ENCODE measurements around the gene SMC5.
"Not testable (repeated sequence)": the region's sequence is repeated elsewhere in the genome, so short reads cannot be mapped to it uniquely, and the experiment has no call there.

The SMC5 gene

GRCh38 chr9:70374962-70375618 is 116.3 kb downstream of the SMC5 start:
- no peak for DNase-seq

- DNase-seq: no peak
Measured at GRCh38 chr9:70382046-70382708, 123.4 kb downstream of the SMC5 start.

- DNase-seq: no peak
Measured at GRCh38 chr9:70382709-70383605, 124.2 kb downstream of the SMC5 start.

DNA sequence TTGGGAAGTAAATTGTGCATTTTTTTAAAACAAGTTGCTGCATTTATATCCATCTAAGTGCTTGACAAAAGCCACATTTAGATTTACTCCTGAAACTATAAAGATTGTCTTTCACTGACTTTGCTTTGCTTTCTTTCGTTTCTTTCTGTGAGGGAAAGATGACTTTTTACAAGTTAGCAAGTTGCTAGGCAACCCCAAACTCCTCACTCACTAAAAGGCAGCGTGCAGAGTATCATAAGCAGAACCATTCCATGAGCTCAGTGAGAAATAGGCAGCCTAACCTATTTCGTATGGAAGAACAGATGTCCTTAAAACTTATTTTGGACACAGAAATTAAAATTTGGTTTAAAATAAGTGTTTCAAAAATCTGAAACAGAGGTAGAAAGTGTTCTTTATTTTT is 126.6 kb downstream of the SMC5 start:
- DNase-seq: no peak

- DNase-seq: no peak
Measured at GRCh38 chr9:70387663-70388062, 128.9 kb downstream of the SMC5 start.

DNA sequence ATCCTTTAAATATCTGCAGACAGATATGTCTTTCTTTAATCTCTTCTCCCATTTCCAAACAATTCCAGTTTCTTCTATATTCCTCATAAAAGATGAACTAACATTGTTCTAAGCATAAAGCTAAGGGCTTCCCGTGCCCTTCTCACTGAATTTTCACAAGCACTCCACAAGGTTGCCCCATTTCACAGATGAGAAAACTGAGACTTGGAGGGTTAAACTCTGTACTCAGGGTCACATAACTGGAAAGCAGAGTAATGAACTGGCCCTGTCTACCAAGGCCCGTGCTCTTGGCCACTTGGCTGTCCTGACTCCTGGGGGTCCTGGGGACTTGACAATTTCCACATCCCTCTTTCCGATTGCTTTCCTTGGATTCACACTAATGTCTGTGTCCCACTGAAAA is 130.4 kb downstream of the SMC5 start:
- no peak for DNase-seq

DNA sequence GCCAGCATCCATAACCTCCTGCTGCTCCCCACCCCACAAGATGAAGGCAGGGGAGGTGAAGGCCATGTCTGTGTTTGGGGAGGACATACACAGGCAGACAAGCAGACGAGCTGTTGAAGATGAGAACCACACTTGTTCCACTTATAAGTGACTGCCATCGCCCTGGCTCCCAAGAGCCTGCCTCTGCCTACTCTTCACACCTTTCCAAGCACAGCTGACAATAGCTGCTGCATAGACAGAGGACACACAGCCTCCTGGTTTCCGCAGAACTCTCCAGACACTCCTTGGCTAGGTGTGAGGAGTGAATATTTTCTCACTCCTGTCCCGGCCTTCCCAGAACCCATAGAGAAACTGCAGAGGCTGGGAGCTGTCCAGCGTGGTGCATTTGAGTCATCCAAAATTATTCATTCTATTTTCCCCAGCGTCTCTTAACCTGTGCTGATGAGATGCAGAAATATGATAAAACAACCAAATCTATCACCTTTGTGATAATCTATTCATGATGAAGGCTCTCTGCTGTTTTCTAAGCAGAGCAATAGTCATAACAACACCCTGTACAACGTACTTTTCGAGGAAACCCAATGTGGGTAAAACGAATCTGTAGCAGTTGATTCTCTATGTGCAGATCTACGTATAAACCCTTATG is 131.0 kb downstream of the SMC5 start:
- peak; percentile 43 for DNase-seq

DNA sequence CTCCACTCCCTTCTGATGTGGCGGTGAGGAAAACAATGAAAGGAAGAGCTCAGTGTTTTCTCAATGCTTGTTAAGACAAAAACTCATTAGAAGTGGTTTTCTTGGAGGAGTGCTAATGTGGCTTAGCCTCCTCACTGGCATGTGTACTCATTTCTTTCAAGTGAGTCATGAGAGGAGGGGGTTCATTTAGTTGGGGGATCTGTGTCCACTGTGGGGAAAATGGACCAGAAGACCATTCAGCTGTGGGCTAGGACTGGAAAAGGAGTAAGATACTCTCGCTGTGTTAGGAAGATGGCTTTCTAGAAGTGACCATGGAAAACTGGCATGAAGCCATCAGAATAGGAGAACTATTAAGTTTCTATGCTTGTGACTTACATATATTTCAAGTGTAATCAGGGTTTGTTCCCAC is 132.2 kb downstream of the SMC5 start:
- no peak for DNase-seq

DNA sequence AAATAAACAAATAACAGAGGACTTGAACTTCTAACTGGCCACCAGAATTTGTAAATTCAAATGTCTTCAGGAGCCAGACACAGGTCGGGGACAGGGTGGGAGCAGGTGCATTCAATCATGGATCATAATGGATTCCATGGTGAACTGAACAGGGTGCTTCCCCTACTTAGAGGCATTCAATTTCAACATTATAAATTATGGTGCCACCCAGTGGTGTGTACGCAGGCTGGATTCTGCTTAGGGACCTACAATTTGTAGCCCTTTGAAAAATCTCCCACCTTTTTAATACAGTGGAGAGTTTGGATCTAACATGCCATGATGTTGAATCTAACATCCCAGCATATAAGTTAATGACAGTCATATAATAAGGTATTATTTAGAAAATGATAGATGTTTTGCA is 133.4 kb downstream of the SMC5 start:
- DNase-seq: no peak

- no peak for DNase-seq
Measured at GRCh38 chr9:70392850-70393249, 134.1 kb downstream of the SMC5 start.

GRCh38 chr9:70395652-70396051 is 136.9 kb downstream of the SMC5 start:
- no peak for DNase-seq

- DNase-seq: no peak
Measured at GRCh38 chr9:70398145-70398556, 139.4 kb downstream of the SMC5 start.

DNA sequence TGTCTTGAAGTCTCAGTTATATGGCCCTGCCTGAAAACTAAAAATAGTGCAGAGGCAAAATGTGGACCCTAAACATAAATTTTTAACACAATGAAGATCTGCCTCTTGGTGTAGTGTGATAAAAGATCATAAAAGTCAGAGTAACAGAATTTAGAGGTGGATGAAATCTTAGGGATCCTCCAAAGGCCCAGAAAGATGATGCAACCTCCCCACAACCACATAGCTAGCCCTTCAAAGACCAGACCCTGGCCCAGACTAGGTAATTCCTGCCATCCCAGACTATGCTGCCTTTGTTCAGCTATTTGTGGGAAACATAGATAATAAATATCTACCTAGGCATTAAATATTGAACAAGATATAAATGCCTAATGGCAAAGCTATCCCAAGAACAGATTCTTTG is 140.4 kb downstream of the SMC5 start:
- DNase-seq: no peak

GRCh38 chr9:70400107-70400892 is 141.5 kb downstream of the SMC5 start:
- DNase-seq: no peak

DNA sequence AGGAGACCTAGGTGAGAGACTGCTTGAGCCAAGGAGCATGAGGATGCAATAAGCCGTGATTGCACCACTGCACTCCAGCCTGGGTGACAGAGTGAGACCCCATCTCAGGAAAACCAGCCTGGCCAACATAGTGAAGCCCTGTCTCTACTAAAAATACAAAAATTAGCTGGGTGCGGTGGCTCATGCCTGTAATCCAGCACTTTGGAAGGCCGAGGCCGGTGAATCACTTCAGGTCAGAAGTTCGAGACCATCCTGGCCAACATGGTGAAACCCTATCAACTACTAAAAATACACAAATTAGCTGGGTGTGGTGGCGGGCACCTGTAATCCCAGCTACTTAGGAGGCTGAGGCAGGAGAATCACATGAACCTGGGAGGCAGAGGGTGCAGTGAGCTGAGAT is 142.5 kb downstream of the SMC5 start:
- not testable (repeated sequence) for DNase-seq

DNA sequence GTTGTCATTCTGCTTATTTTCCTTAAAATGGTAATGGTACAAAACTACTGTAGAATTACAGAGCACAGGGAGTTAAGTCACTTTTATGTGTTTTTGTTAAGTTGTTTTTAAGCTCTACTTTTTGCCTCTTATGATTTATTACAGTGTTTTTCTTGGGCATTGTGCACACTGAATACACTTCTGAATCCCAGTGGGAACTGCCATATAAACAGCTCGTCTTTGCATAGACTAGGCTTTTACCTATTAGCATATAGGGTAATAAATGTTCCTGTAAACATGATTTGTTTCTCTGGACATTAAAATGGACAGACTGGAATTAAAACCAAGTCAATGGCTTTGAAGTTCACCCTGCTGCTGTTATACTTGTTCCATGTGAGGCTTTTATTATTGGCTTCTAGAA is 143.4 kb downstream of the SMC5 start:
- DNase-seq: no peak

DNA sequence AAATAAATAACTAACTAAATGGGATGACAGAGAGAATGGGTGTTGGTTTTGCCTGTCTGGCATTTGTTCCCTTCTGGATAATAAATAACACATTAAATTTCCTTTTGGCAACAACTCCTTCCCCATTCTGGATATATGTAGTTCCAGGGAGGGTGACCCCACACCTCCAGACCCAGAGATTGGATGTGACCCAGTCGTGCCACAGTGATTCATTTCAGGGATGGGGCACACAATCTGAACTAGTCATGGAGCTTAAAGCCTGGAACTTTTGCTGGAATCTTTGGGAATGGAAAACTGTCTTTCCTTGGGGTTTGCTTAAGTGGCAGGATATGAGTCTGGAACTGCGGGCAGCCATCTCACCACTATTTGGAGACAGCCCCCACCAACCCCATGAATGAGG is 144.4 kb downstream of the SMC5 start:
- no peak for DNase-seq

GRCh38 chr9:70403618-70404025 is 144.8 kb downstream of the SMC5 start:
- DNase-seq: no peak

DNA sequence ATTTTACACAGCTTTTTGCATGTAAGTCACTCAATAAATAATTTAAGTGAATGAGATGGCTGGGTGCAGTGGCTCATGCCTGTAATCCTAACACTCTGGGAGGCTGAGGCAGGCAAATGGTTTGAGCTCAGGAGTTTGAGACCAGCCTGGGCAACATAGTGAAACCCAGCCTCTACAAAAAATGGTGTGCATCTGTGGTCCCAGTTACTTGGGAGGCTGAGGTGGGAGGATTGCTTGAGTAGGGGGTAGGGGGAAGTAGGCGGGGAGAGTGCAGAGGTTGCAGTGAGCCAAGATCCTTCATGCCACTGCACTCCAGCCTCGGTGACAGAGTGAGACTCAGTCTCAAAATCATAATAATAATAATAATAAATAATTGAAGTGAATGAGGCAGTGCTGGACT is 145.5 kb downstream of the SMC5 start:
- DNase-seq: no peak

All from fibroblast of upper back skin (primary cell).